Parathyroid adenoma (tissue), 2 donors: Measurements from ENCODE around the gene CALR3.
"Not testable (repeated sequence)": the region's sequence is repeated elsewhere in the genome, so short reads cannot be mapped to it uniquely, and the experiment has no call there.

Source experiments
- H2AFZ ChIP-seq: fragments of 300-600 bp; sonication (generic); one replicate; pipeline ENCODE4 v1.7.0; 2017; ENCODE audit warnings: antibody characterized with exemption, mild to moderate bottlenecking
- H3K27ac ChIP-seq: fragments of 300-600 bp; sonication (generic); one replicate; pipeline ENCODE4 v1.7.0; 2017
- H3K27me3 ChIP-seq: fragments of 300-600 bp; sonication (generic); one replicate; pipeline ENCODE4 v1.7.0; 2017; ENCODE audit warnings: low read length; ENCODE audit not compliant: control insufficient read depth, insufficient read depth
- H3K36me3 ChIP-seq: fragments of 300-600 bp; sonication (generic); one replicate; pipeline ENCODE4 v1.7.0; 2017; ENCODE audit warnings: low read length; ENCODE audit not compliant: control insufficient read depth, insufficient read depth
- H3K4me1 ChIP-seq: fragments of 300-600 bp; sonication (generic); one replicate; pipeline ENCODE4 v1.7.0; 2017; ENCODE audit warnings: control low read depth
- H3K4me2 ChIP-seq: fragments of 300-600 bp; sonication (generic); one replicate; pipeline ENCODE4 v1.7.0; 2017; ENCODE audit warnings: low read length
- H3K4me3 ChIP-seq: fragments of 300-600 bp; sonication (generic); one replicate; pipeline ENCODE4 v1.7.0; 2017; ENCODE audit warnings: low read depth, low read length
- H3K79me2 ChIP-seq: fragments of 300-600 bp; sonication (generic); one replicate; pipeline ENCODE4 v1.7.0; 2017; ENCODE audit warnings: control low read depth
- H3K9ac ChIP-seq: fragments of 300-600 bp; sonication (generic); one replicate; pipeline ENCODE4 v1.7.0; 2017; ENCODE audit warnings: mild to moderate bottlenecking
- H3K9me3 ChIP-seq: fragments of 300-600 bp; sonication (generic); one replicate; pipeline ENCODE4 v1.7.0; 2017; ENCODE audit warnings: low read length; ENCODE audit not compliant: control insufficient read depth
- TF ChIP-seq, protein P1 (sequence below): fragments of 300-600 bp; sonication (generic); IDR thresholded peaks from one replicate; pipeline ENCODE4 v1.7.0; 2017; ENCODE audit warnings: antibody characterized with exemption, mild to moderate bottlenecking
- donor health status: primary hyperparathyroidism.

The CALR3 gene

DNA sequence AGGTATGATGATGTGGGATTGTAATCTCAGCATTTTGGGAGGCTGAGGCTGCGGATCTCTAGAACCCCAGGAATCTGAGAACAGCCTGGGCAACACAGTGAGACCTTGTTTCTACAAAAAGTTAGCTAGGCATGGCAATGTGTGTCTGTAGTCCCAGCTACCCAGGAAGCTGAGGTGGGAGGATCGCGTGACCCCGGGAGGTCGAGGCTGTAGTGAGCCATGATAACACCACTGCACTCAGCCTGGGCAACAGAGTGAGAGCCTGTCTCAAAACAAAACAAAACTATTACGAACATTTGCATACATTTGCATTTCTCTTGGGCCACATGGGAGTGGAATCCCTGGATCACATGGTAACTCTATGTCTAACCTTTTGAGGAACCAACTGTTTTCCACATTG, 1.9 kb upstream of the CALR3 start:
- Histone ChIP-seq H3K9ac (no peak overlapping the region), H3K27ac (no peak overlapping the region), H3K79me2 (peaks cover 7% of the 10 kb centered on the region), H2AFZ (no peak overlapping the region), H3K36me3 (no peaks in the 10 kb centered on the region), H3K27me3 (no peaks in the 10 kb centered on the region), H3K4me3 (no peak overlapping the region), H3K4me2 (no peak overlapping the region), H3K9me3 (no peaks in the 10 kb centered on the region), H3K4me1 (peaks cover 3% of the 10 kb centered on the region)
- TF ChIP-seq, protein P1, sequence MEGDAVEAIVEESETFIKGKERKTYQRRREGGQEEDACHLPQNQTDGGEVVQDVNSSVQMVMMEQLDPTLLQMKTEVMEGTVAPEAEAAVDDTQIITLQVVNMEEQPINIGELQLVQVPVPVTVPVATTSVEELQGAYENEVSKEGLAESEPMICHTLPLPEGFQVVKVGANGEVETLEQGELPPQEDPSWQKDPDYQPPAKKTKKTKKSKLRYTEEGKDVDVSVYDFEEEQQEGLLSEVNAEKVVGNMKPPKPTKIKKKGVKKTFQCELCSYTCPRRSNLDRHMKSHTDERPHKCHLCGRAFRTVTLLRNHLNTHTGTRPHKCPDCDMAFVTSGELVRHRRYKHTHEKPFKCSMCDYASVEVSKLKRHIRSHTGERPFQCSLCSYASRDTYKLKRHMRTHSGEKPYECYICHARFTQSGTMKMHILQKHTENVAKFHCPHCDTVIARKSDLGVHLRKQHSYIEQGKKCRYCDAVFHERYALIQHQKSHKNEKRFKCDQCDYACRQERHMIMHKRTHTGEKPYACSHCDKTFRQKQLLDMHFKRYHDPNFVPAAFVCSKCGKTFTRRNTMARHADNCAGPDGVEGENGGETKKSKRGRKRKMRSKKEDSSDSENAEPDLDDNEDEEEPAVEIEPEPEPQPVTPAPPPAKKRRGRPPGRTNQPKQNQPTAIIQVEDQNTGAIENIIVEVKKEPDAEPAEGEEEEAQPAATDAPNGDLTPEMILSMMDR: no peak

DNA sequence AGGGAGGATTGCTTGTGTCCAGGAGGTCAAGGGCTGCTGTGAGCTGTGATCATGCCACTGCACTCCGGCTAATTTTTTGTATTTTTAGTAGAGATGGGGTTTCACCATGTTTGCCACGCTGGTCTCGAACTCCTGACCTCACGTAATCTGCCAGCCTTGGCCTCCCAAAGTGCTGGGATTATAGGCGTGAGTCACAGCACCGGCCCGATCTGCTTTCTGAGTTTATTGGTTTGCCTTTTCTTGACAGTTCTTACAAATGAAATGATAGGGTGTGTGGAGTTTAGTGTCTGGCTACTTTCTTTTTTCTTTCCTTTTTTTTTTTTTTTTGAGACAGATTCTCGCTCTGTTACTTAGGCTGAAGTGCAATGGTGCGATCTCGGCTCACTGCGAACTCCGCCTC, 1.1 kb upstream of the CALR3 start:
- Histone ChIP-seq H3K27me3 (no peaks in the 10 kb centered on the region), H2AFZ (peak overlapping the region; percentile 98), H3K27ac (no peak overlapping the region), H3K4me1 (peaks cover 3% of the 10 kb centered on the region), H3K4me2 (peak overlapping the region; percentile 79), H3K79me2 (peaks cover 7% of the 10 kb centered on the region), H3K9ac (no peak overlapping the region), H3K9me3 (no peaks in the 10 kb centered on the region), H3K4me3 (peak overlapping the region; percentile 82), H3K36me3 (no peaks in the 10 kb centered on the region)
- TF ChIP-seq, protein P1: no peak

DNA sequence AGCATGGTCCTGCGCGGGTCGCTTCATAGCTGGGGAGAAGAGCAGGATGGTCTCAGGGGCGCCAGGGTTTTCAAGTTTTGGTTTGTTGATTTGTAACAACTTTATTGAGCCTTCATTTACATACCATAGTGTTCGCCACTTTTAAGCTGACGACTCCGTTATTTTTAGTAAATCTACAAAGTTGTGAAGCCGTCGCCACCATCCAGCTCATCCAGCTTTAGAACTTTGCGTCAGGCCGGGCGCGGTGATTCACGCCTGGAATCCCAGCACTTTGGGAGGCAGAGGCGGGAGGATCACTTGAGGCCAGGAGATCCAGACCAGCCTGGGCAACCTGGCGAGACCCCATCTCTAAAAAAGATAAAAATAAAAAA, 631 bp upstream of the CALR3 start:
- peak overlapping the region; percentile 36 for H3K27ac ChIP-seq

DNA sequence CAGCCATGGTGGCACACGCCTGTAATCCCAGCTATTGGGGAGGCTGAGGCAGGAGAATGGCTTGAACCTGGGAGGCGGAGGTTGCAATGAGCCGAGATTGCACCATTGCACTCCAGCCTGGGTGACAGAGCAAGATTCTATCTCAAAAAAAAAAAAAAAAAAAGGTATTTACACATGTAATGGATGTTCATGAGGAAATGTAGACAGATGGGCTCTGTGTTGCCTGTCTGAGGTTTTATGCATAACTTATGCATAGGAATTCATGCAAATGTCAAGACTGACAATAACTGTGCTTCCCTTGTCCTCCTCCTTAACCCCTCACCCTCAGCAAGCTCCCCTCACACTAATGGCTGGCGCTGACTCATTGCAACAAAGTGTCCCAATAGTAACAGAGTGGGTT, 9.5 kb downstream of the CALR3 start:
- H3K9ac ChIP-seq, H3K79me2 ChIP-seq, H3K27me3 ChIP-seq, H3K4me3 ChIP-seq, H3K4me2 ChIP-seq, H2AFZ ChIP-seq, H3K27ac ChIP-seq, H3K9me3 ChIP-seq, H3K36me3 ChIP-seq, H3K4me1 ChIP-seq: not testable (repeated sequence)

More for the DNA sequence above, 631 bp upstream of the CALR3 start:
- Histone ChIP-seq H2AFZ (peak overlapping the region; percentile 98), H3K9me3 (no peaks in the 10 kb centered on the region), H3K36me3 (no peaks in the 10 kb centered on the region), H3K9ac (no peak overlapping the region), H3K4me2 (peak overlapping the region; percentile 79), H3K4me1 (peaks cover 3% of the 10 kb centered on the region), H3K79me2 (peaks cover 7% of the 10 kb centered on the region), H3K27me3 (no peaks in the 10 kb centered on the region), H3K4me3 (peak overlapping the region; percentile 82)
- TF ChIP-seq, protein P1: no peak

DNA sequence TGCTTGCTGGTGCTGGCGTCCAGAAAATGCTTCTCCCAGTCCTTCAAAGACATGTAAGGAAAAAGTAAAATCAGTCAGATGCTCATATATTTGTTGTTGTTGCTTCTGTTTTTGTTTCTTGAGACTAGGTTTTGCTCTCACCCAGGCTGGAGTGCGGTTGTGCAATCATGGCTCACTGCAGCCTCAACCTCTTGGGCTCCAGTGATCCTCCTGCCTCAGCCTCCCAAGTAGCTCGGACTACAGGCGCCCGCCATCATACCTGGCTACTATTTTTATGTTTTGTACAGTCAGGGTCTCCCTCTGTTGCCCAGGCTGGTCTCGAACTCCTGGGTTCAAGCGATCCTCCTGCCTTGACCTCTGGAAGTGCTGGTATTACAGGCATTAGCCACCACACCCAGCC, 13.2 kb downstream of the CALR3 start:
- Histone ChIP-seq H3K4me1 (no peaks in the 10 kb centered on the region), H3K9ac (no peak overlapping the region), H3K4me3 (no peak overlapping the region), H3K36me3 (no peaks in the 10 kb centered on the region), H3K79me2 (no peaks in the 10 kb centered on the region), H3K27me3 (no peaks in the 10 kb centered on the region), H3K27ac (no peak overlapping the region), H3K4me2 (no peak overlapping the region), H3K9me3 (no peaks in the 10 kb centered on the region), H2AFZ (no peak overlapping the region)
- TF ChIP-seq, protein P1: no peak
